HepG2 (cell line): ENCODE measurements around the gene TXNDC16.

Experiments used
- BRD4 ChIP-seq: sonication (generic); formaldehyde crosslinking; IDR thresholded peaks from 2 replicates; pipeline ENCODE4 v1.4.0; 2020; ENCODE audit warnings: missing genetic modification reagents
- HMG20B ChIP-seq: conservative IDR thresholded peaks from 2 replicates; pipeline ENCODE4 v1.6.1; 2016; ENCODE audit warnings: missing genetic modification reagents, missing compliant biosample characterization
- HNRNPL ChIP-seq: fragments of 200-400 bp; formaldehyde crosslinking; IDR thresholded peaks from 2 replicates; pipeline ENCODE4 v1.6.1; 2017; ENCODE audit warnings: mild to moderate bottlenecking, low read depth, low read length
- NFATC3 ChIP-seq: sonication (generic); formaldehyde crosslinking; IDR thresholded peaks from 2 replicates; pipeline ENCODE4 v1.5.1; 2020; ENCODE audit warnings: mild to moderate bottlenecking, missing genetic modification reagents
- NFKB2 ChIP-seq: sonication (generic); formaldehyde crosslinking; IDR thresholded peaks from 2 replicates; pipeline ENCODE4 v1.4.0; 2020; ENCODE audit warnings: missing genetic modification reagents, borderline replicate concordance
- TOE1 ChIP-seq: sonication (generic); formaldehyde crosslinking; IDR thresholded peaks from 2 replicates; pipeline ENCODE4 v1.4.0; 2020; ENCODE audit warnings: mild to moderate bottlenecking, missing genetic modification reagents
- ZKSCAN8 ChIP-seq: IDR thresholded peaks from 2 replicates; pipeline ENCODE4 v1.6.1; 2016; ENCODE audit warnings: borderline replicate concordance, missing genetic modification reagents, missing compliant biosample characterization
- ZNF703 ChIP-seq: sonication (generic); formaldehyde crosslinking; IDR thresholded peaks from 2 replicates; pipeline ENCODE4 v1.5.1; 2020; ENCODE audit warnings: missing genetic modification reagents, mild to moderate bottlenecking, moderate library complexity, borderline replicate concordance
- TF ChIP-seq, protein P1 (sequence below): IDR thresholded peaks from 2 replicates; pipeline ENCODE4 v1.6.1; 2016; ENCODE audit warnings: missing compliant biosample characterization, missing genetic modification reagents, borderline replicate concordance

DNA sequence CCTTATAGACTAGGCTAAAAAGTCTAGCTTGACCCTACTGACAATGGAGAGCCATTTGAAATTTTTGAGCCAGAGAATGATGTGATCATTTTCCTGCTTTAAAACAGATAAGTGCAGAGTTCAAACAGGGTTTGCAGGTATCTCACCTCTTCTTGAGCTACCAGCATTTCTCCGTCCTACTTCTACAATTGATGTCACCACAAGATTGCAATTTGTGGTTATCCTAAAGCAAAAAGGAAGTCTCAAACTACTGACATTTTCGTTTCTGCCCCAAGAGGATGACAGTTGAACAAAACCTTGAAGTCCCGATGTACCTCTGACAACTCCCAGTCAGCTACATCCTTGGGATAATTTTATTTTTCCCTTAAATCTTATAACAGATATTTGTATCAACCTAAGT is 151.5 kb downstream of the TXNDC16 start:
- no peak for TF ChIP-seq NFATC3 (CRISPR knock-in tag)
- TF ChIP-seq ZKSCAN8 (CRISPR knock-in tag): no peak
- TF ChIP-seq TOE1 (CRISPR knock-in tag): no peak
- TF ChIP-seq HNRNPL: no peak
- no peak for TF ChIP-seq ZNF703
- no peak for TF ChIP-seq BRD4 (CRISPR knock-in tag)
- no peak for TF ChIP-seq NFKB2
- TF ChIP-seq HMG20B (CRISPR knock-in tag): no peak
- TF ChIP-seq, protein P1, sequence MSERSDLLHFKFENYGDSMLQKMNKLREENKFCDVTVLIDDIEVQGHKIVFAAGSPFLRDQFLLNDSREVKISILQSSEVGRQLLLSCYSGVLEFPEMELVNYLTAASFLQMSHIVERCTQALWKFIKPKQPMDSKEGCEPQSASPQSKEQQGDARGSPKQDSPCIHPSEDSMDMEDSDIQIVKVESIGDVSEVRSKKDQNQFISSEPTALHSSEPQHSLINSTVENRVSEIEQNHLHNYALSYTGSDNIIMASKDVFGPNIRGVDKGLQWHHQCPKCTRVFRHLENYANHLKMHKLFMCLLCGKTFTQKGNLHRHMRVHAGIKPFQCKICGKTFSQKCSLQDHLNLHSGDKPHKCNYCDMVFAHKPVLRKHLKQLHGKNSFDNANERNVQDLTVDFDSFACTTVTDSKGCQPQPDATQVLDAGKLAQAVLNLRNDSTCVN (CRISPR knock-in tag): no peak
